Ureter (tissue), 1 donor: Measurements from ENCODE around the gene KCNT1. TPM values are rescaled to one million over a fixed set of nuclear protein-coding genes. Genes with fewer than 3 reads are reported as not detected.

Source experiments
- DNase-seq: peaks from one replicate; pipeline ENCODE4 v3.0.0-alpha.2; 2020; ENCODE audit warnings: low spot score
- total RNA-seq: library from RNA; stranded (reverse); gene quantifications from one replicate; pipeline ENCODE4 v1.2.4, GENCODE V29; 2023
- donor health status: DM: yes; HTN: yes; CAD: no.

Gene KCNT1
- total RNA-seq, 1 donor from 2014 or later = 0.83 TPM

DNA sequence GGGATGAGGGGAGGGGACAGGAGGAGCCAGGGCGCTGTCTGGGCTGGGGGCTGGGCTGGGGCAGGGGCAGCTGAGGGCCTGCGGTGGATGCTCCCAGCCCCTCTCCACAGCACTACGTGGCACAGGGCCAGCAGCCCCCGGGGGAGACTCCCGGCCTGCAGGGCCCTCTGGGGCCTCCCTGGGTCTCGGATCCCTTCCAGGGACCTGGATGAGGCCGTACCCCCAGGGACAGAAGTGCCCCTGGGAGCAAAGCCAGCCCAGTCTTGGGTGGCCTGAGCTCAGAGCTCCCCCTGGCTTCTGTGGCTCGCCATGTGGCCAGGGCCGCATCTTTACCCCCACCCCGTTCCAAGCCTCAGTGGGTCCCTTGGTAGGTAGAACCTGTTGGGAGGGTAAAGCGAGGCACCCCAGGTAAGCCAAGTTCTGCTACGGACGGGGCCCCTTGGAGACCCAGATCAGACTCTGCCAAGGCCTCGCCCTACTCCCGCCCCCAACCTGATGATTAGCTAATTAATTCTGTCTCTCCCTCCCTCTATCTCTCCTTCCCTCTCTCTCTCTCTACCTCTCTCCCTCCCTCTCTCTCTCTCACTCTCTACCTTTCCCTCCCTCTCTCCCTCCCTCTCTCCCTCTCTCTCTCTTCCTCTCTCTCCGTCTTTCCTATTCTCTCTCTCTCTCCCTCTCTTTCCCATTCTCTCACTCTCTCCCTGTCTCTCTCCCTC is 24.3 kb downstream of the KCNT1 start:
- DNase-seq = no peak

DNA sequence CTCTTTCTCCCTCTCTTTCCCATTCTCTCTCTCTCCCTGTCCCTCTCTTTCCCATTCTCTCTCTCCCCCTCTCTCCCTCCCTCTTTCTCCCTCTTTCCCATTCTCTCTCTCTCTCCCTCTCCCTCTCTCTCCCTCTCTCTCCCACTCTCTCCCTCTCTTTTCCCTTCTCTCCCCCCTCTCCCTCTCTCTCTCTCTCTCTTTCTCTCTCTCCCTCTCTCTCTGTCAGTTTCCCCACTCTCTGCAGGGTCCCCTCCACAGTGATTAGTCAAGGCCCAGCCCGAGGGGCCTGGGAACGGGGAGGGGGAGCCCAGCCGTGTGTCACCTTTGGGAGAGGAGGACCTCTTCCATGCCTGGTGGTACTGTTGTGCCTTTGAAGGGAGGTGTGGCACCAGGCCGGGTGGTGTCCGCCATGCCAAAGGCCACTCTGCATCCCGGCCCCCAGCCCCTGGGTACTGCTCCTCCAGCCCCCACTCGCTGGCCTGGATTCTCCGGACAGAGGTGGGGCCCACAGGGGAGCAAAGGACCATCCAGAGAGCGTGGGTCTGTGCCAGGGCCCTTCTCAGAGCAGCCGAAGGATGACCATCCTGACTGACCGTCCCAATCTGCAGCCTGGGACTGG is 25.4 kb downstream of the KCNT1 start:
- no peak for DNase-seq

DNA sequence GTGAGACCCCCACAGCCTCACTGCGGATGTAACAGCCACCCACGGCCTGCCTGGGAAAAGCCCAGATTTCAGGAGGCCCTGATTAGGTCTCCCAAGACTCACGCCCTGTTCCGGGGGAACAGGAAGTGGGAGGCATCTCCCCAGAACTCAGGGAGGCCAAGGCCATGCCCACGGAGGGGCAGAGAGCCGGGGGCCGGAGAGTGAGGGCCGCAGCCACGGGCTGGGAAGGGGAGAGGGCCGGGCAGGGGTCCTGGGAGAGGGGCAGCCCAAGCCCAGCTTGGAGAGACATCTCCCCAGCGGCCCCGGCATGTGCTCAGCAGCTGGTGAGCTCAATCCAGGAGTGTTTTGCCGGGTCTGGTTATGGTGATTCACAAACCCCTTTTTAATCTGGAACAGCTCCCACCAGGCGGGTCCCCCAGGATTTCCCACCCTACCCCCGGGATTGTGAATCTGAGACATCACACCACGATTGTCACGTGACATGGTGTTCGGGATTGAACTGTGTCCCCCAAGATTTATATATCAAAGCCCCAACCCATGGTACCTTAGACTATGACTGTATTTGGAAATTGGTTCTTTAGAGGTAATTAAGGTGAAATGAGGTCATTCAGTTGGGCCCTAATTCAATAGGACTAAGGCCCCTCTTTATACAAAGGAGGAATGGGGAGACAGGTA is 26.6 kb downstream of the KCNT1 start:
- no peak for DNase-seq

GRCh38 chr9:135729480-135729879 is 27.5 kb downstream of the KCNT1 start:
- no peak for DNase-seq

DNA sequence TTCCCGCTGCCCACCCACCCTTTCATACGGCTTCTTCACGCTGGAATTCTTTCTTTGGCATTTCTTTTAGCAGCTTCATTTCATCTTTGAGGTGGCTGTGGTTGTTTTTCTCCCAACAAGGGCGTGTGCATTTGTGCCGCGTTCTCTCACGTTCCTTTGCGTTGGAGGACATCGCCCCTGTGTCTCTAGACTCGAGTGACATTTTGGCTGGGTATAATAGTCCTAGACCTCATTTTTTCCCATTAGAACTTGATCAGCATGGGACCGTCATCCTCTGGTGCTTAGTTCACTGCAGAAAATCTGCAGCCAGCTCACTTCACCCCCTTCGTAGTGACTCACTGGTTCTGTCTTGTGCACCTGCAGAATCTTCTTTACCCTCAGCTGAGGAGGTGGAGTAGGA is 29.5 kb downstream of the KCNT1 start:
- no peak for DNase-seq

DNA sequence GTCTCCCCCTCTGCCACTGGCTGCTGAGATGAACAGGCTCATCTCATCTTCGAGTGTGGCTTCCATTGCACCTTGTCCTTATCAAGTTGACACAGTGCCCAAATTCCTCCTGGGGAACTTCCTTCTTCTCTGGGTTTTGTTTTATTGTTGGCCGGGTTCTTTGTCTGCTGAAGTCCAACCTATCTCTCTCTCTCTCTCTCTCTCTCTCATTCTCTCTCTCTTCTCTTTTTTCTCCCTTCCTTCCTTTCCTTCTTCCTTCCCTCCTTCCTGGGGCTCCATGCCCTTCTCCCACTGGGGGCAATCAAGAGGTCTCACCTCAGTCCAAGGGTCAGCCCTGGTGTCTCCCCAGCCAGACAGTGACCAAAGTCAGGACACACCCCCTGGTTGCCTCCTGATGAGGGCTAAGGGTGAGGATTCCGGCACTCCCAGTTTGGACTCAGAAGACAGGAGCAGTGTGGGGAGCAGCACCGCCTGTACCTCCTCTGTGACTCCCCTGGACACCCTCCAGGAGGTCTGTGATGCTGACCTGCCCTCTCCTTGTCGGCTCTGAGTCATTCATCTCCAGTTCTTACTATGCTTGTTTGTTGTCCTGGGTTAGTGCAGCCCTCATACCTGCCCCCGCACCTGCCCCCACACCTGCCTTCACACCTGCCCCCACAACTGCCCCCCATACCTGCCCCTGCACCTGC is 30.7 kb downstream of the KCNT1 start:
- DNase-seq = no peak

- DNase-seq = no peak
These were observed 32.7 kb downstream of the KCNT1 start for GRCh38 chr9:135734616-135735144.

- no peak for DNase-seq
These were observed 34.4 kb downstream of the KCNT1 start for GRCh38 chr9:135736272-135736978.

DNA sequence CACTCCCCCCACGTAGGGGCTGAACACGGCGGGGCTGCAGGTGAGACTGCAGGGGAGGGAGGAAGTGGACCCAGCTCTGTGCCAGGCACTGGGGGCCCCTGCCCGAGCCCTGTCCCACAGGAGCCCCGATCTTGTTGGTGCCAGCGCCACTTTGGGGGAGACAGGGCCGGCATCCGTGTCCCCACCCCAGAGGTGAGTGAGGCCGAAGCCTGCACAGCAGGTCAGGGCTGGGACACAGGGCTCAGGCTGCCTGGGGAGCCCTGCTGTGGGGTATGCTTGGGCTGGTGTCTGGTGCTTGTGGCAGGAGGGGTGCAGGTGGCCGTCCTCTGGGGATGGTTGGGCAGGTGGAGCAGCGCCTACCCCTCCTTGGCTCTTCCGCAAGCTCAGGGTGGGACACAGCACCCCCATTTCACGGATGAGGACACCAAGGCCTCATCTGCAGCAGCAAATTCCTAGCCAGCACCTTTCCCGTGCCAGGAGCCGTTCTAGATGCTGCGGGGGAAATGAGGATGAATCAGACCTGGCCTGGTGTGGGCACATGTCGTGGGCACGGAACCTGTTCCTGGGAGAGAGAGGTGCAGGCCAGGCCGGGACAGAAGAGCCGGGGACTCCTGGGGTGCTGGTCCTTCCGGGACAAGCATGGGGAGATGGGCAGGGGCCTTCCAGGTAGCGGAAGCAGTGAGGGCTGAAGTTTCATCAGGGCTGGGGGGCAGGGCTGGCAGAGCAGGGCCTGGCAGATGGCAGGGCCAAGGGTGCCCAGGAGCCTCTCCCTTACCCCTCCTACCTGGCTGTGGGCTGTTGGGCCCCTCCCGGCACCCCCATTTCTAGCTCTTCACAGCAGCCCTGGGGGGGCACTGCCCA is 35.2 kb downstream of the KCNT1 start:
- DNase-seq = no peak

GRCh38 chr9:135737840-135738521 is 36.0 kb downstream of the KCNT1 start:
- DNase-seq = no peak

DNA sequence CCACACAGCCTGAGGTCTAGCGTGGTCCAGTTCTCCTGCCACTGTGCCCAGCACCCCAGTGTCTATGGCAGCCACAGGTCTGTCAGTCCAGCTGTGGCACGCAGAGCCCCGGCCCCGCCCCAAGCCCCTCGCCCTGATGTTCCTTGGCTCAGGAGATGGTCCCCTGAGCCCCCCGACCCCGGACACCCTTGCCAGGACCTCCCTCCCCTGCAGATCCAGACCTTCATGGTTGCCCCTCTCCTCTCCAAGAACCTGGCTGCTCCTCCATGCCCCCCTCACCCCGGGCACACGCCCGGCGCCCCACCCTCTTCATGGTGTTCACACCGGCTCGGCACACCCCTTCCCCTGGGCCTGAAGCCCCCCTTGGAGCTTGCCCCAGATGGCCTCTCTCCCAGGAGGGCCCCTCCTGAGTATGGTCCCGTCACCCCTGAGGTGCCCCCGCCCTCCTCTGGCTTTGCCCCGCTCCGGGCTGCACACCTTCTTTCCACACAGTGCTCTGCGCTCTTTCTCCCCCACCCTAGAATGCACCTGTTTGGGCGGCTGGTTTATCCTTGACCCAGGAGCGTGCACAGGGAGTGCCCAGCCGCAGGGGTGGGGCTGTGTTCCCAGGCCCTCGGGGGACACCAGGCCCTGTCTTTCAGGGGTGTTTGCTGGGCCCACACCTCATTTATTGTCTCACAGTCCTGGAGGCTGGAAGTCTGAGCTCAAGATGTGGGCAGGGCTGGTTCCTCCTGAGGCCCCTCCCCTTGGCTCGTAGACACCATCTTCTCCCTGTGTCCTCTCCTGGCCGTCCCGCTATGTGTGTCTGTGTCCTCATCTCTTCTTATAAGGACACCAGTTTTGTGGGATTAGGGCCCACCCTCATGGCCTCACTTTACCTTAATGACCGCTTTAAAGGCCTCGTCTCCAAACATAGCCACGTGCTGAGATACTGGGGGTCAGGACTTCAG is 37.6 kb downstream of the KCNT1 start:
- DNase-seq = no peak

DNA sequence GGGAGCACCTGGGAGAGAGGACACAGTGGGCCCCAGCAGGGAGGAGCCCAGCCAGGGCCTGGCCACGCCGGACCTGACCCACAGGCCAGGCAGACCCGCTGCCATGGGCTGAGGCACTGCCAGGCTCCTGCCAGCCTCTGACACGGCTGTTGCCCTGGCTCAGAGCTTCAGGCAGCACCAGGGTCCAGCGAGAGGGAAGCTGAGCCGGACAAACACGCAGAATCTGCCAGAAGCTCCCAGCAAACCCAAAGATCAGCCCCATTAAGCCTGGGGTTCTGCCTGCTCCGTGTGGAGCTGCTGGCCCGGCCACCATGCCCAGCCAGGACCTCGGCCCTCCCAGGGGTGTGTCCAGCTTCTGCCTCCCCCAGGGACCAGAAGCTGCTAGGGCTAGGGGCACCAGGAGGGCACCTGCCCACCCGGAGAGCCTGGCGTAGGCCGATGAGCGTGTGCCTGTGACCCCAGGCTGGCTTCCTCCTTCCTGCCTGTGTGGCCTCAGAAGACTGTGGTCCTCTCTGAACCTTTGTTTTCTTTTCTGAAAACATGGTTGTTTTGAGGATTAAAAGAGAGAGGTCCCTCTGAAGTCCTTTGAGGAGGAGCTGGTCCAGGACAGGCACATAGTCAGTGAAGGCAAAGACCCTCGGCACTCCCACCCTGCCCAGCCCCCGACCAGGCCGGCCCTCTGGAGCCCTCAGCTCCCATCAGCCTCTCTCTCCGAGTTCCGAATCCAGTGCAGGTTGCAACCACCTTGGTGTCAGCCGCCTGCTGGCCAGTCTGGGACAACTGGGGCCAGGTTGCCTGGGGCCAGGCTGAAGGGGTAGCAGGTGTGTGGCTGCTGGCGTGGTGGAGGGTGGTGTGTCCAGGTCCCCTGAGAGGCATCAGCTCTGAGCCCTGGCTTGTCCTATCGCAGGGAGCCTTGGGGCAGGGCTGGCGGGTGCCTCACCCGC is 39.6 kb downstream of the KCNT1 start:
- DNase-seq = no peak

- no peak for DNase-seq
These were observed 41.0 kb downstream of the KCNT1 start for GRCh38 chr9:135743021-135743420.

DNA sequence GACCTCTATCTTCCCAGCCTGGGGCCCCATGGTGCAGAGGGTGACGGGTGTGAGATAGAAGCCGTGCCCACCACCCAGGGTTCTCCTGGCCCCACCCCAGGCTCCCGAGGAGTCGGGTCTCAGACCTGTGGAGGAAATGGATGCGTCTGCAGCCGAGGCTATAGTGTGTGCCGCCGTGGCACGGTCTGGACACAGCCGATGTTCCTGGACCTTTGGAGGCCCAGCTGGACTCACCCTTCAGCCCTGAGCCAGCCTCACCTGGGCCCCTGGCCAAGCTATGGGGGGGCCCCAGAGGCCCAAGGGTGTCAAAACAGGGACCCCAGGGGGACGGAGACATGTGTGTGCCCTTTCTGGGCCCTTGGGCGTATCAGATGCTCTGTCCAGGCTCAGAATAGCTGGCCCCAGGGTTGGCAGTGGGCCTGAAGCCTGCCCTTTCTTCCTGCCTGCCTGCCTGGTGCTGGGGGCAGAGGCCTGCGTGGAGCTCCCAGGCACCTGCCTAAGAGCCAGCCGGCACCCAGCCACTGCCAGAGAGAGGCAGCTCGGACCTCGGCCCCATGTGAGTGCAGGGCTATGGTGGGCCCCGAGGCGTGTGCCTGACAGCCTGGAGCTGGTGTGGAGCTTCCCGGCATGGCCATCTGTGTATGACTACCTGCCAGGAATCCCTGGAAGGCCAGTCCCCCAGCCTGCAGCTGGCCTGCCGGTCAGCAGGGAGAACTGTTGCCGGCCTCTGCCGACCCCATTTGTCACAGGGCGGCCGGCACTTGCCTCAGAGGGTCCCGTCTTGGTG is 41.8 kb downstream of the KCNT1 start:
- no peak for DNase-seq

DNA sequence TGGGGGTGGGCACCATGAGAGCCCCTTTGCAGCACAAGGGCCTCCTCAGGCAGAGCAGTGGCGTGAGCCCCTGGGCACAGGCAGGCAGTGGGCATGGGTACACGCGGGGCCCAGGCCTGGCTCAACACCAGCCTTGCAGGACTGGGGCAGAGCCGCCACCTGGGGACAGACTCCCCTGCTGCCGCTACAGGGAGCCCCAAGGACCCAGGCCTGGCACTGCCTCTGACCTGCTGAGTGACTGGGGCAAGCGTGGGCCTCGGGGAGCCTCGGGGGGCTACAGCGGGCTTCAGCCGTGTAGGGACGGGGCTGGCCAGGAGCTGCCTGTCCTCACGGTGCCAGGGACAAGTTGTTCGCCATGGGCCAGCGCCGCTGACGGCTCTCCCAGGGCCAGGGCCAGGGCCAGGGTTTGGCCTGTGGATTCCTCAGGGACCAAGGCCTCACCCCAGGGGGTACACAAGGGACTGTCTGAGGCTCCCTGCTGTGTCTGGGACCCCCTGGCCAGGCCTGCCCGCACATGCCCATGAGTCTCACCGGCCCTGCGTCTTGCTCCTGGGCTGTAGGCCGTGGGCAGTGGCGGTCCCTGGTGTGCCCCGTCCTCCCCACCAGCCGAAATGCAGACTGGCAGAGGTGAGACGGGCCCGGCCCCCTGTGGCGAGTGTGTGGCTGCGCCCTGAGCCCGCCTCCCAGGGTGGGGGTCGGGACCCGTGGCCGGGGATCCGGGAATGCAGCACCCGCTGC is 42.5 kb downstream of the KCNT1 start:
- no peak for DNase-seq

GRCh38 chr9:135745189-135745588 is 43.2 kb downstream of the KCNT1 start:
- DNase-seq = no peak
